H9 (cell line): ENCODE results near the gene SLIT1. TPM values are rescaled to one million over a fixed set of nuclear protein-coding genes. Genes with fewer than 3 reads are reported as not detected.

Source experiments
- DNase-seq: peaks from one replicate; pipeline ENCODE4 v3.0.0-alpha.2; 2017
- H2AFZ ChIP-seq: one replicate; pipeline ENCODE4 v1.6.1; 2013; ENCODE audit warnings: mild to moderate bottlenecking, low read length, control low read depth, moderate library complexity
- H2AK5ac ChIP-seq: 2 replicates; pipeline ENCODE4 v1.6.1; 2013; ENCODE audit warnings: low read length, control low read depth, mixed read lengths; ENCODE audit not compliant: insufficient read length
- H2BK120ac ChIP-seq: one replicate; pipeline ENCODE4 v1.6.1; 2013; ENCODE audit warnings: low read depth, mild to moderate bottlenecking, low read length, control low read depth, inconsistent platforms; ENCODE audit not compliant: poor library complexity, severe bottlenecking
- H2BK12ac ChIP-seq: 2 replicates; pipeline ENCODE4 v1.6.1; 2013; ENCODE audit warnings: low read length, control low read depth, mixed read lengths, low read depth; ENCODE audit not compliant: insufficient read length
- H2BK15ac ChIP-seq: 2 replicates; pipeline ENCODE4 v1.6.1; 2013; ENCODE audit warnings: low read depth, low read length, control low read depth
- H2BK20ac ChIP-seq: one replicate; pipeline ENCODE4 v1.6.1; 2013; ENCODE audit warnings: low read depth, mild to moderate bottlenecking, low read length, control low read depth, inconsistent platforms; ENCODE audit not compliant: poor library complexity, severe bottlenecking
- H2BK5ac ChIP-seq: 2 replicates; pipeline ENCODE4 v1.6.1; 2013; ENCODE audit warnings: low read length, control low read depth, mixed read lengths; ENCODE audit not compliant: insufficient read length
- H3K14ac ChIP-seq: 2 replicates; pipeline ENCODE4 v1.6.1; 2013; ENCODE audit warnings: low read length, control low read depth; ENCODE audit not compliant: insufficient read depth
- H3K18ac ChIP-seq: 2 replicates; pipeline ENCODE4 v1.6.1; 2013; ENCODE audit warnings: low read depth, mild to moderate bottlenecking, mixed read lengths, low read length, control low read depth; ENCODE audit not compliant: insufficient read length
- H3K23ac ChIP-seq: 2 replicates; pipeline ENCODE4 v1.6.1; 2013; ENCODE audit warnings: low read length, control low read depth, mixed read lengths, low read depth; ENCODE audit not compliant: insufficient read length
- H3K23me2 ChIP-seq: 2 replicates; pipeline ENCODE4 v1.6.1; 2013; ENCODE audit warnings: low read depth, mild to moderate bottlenecking, mixed read lengths, low read length, control low read depth; ENCODE audit not compliant: insufficient read length, poor library complexity, severe bottlenecking
- H3K27ac ChIP-seq: 2 replicates; pipeline ENCODE4 v1.5.1; 2013; ENCODE audit warnings: low read length, control low read depth, mixed read lengths, low read depth; ENCODE audit not compliant: insufficient read length
- H3K27me3 ChIP-seq: 2 replicates; pipeline ENCODE4 v1.6.1; 2013; ENCODE audit warnings: low read length, control low read depth, inconsistent platforms; ENCODE audit not compliant: insufficient read depth
- H3K4ac ChIP-seq: 2 replicates; pipeline ENCODE4 v1.6.1; 2013; ENCODE audit warnings: low read depth, mild to moderate bottlenecking, control low read depth, inconsistent platforms, low read length, moderate library complexity
- H3K4me1 ChIP-seq: 2 replicates; pipeline ENCODE4 v1.6.1; 2013; ENCODE audit warnings: low read length, control low read depth, inconsistent platforms; ENCODE audit not compliant: insufficient read depth
- H3K4me2 ChIP-seq: 2 replicates; pipeline ENCODE4 v1.6.1; 2013; ENCODE audit warnings: low read length, control low read depth, mixed read lengths; ENCODE audit not compliant: insufficient read length, insufficient read depth
- H3K56ac ChIP-seq: 2 replicates; pipeline ENCODE4 v1.6.1; 2013; ENCODE audit warnings: low read depth, mild to moderate bottlenecking, mixed read lengths, low read length, control low read depth; ENCODE audit not compliant: insufficient read length
- H3K79me1 ChIP-seq: 2 replicates; pipeline ENCODE4 v1.6.1; 2013; ENCODE audit warnings: low read depth, mild to moderate bottlenecking, moderate library complexity, low read length, control low read depth, inconsistent platforms; ENCODE audit not compliant: insufficient read depth, poor library complexity, severe bottlenecking
- H3K79me2 ChIP-seq: 2 replicates; pipeline ENCODE4 v1.6.1; 2013; ENCODE audit warnings: low read length, control low read depth, inconsistent platforms; ENCODE audit not compliant: insufficient read depth
- H3K9ac ChIP-seq: 2 replicates; pipeline ENCODE4 v1.6.1; 2013; ENCODE audit warnings: low read length, control low read depth, mixed read lengths; ENCODE audit not compliant: insufficient read length; ENCODE audit errors: extremely low read depth
- H3K9me3 ChIP-seq: one replicate; pipeline ENCODE4 v1.6.1; 2013; ENCODE audit warnings: low read depth, low read length, inconsistent platforms; ENCODE audit not compliant: control insufficient read depth
- H3T11ph ChIP-seq: one replicate; pipeline ENCODE4 v1.6.1; 2013; ENCODE audit warnings: mild to moderate bottlenecking, low read length, control low read depth, inconsistent platforms
- H4K20me1 ChIP-seq: one replicate; pipeline ENCODE4 v1.6.1; 2013; ENCODE audit not compliant: control insufficient read depth, insufficient read length, insufficient read depth
- H4K5ac ChIP-seq: 2 replicates; pipeline ENCODE4 v1.6.1; 2013; ENCODE audit warnings: low read depth, mild to moderate bottlenecking, mixed read lengths, low read length, control low read depth; ENCODE audit not compliant: insufficient read length
- H4K8ac ChIP-seq: replicated peaks from 2 replicates; pipeline ENCODE4 v1.6.1; 2013; ENCODE audit warnings: low read length, control low read depth, mixed read lengths, low read depth; ENCODE audit not compliant: insufficient read length
- H4K91ac ChIP-seq: 2 replicates; pipeline ENCODE4 v1.6.1; 2013; ENCODE audit warnings: low read depth, mild to moderate bottlenecking, moderate library complexity, mixed read lengths, low read length, control low read depth; ENCODE audit not compliant: insufficient read length
- H3K27ac Mint-ChIP-seq, 3 experiments: 2 replicates in 2 of 3; 3 replicates in 1 of 3; pipeline ENCODE4 v1.8.0; 2020 to 2021; ENCODE audit warnings: mixed read lengths in 3 of 3, mild to moderate bottlenecking in 1 of 3, moderate library complexity in 1 of 3
- H3K27me3 Mint-ChIP-seq: 2 replicates; pipeline ENCODE4 v1.8.0; 2021; ENCODE audit warnings: low read depth, mild to moderate bottlenecking, moderate library complexity, mixed read lengths
- H3K36me3 Mint-ChIP-seq, 3 experiments: 2 replicates in 2 of 3; 3 replicates in 1 of 3; pipeline ENCODE4 v1.8.0; 2020 to 2021; ENCODE audit warnings: low read depth in 3 of 3, mixed read lengths in 3 of 3; ENCODE audit not compliant: insufficient read depth in 1 of 3
- H3K4me1 Mint-ChIP-seq, 2 experiments: 2 replicates each; pipeline ENCODE4 v1.8.0; 2020; ENCODE audit warnings: mixed read lengths in 2 of 2
- H3K4me3 Mint-ChIP-seq, 2 experiments: 2 replicates in 1 of 2; 3 replicates in 1 of 2; pipeline ENCODE4 v1.8.0; 2020 to 2021; ENCODE audit warnings: mild to moderate bottlenecking in 2 of 2, mixed read lengths in 2 of 2, moderate library complexity in 1 of 2
- H3K9me3 Mint-ChIP-seq, 2 experiments: 2 replicates in 1 of 2; 3 replicates in 1 of 2; pipeline ENCODE4 v1.8.0; 2020; ENCODE audit warnings: mild to moderate bottlenecking in 2 of 2, mixed read lengths in 2 of 2, moderate library complexity in 1 of 2
- CTCF ChIP-seq: fragments of 200-600 bp; sonication (generic); conservative IDR thresholded peaks from 3 replicates; pipeline ENCODE4 v1.8.0; 2021; ENCODE audit warnings: antibody characterized with exemption, mild to moderate bottlenecking
- WGBS: extraction: QIAGEN DNeasy Blood & Tissue Kit; methylation state at CpG from one replicate; pipeline ENCODE4 v1.1.7; 2013; ENCODE audit warnings: missing lambda C conversion rate, low lambda C conversion rate, mixed read lengths; ENCODE audit not compliant: insufficient read length; ENCODE audit errors: extremely low coverage; 5-methylcytosine and 5-hydroxymethylcytosine counted together
- total RNA-seq: library from RNA; stranded (reverse); gene quantifications from 2 replicates; pipeline ENCODE4 v1.2.1, GENCODE V29; 2021

The SLIT1 gene
- total RNA-seq, 1 experiment from 2014 or later, result 0.57 TPM

- Histone ChIP-seq H2BK12ac (no peak overlapping the region), H2AFZ (no peak overlapping the region), H3K79me1 (no peaks in the 10 kb centered on the region), H3K27me3 (no peaks in the 10 kb centered on the region), H3K23ac (no peak overlapping the region), H3K9ac (no peak overlapping the region), H4K5ac (no peak overlapping the region), H2BK20ac (no peak overlapping the region), H3K27ac (no peak overlapping the region), H3K23me2 (peaks cover 3% of the 10 kb centered on the region), H2BK120ac (no peak overlapping the region), H4K8ac (no peak overlapping the region), H2BK15ac (no peak overlapping the region), H3K56ac (no peak overlapping the region), H4K91ac (no peak overlapping the region), H2AK5ac (no peak overlapping the region), H3K9me3 (no peaks in the 10 kb centered on the region), H4K20me1 (no peaks in the 10 kb centered on the region), H3K18ac (no peak overlapping the region), H3T11ph (no peak overlapping the region), H3K4ac (no peak overlapping the region), H3K79me2 (no peaks in the 10 kb centered on the region), H3K14ac (no peak overlapping the region), H3K4me1 (no peaks in the 10 kb centered on the region), H3K4me2 (no peak overlapping the region), H2BK5ac (no peak overlapping the region)
- no peaks in the 10 kb centered on the region; the same call in none of the 2 replicates for H3K27me3 Mint-ChIP-seq
- H3K4me3 Mint-ChIP-seq, result peak overlapping the region in 1 of 2 experiments; percentile 7; a peak in 1 of 5 replicates
- TF ChIP-seq CTCF, result no peak
- H3K27ac Mint-ChIP-seq, result peak overlapping the region in 1 of 3 experiments; percentile 46; a peak in 1 of 7 replicates
- no peak for DNase-seq
- peaks cover 5% of the 10 kb centered on the region in 2 experiments for H3K4me1 Mint-ChIP-seq
- no peaks in the 10 kb centered on the region for H3K36me3 Mint-ChIP-seq
- H3K9me3 Mint-ChIP-seq, result no peaks in the 10 kb centered on the region
- WGBS, result no CpG with 5 or more reads among the region's 11 CpGs
Measured at GRCh38 chr10:97128039-97128492, 57.7 kb downstream of the SLIT1 start.
